Vagina (tissue), 2 donors: ENCODE data around the gene CEBPA. TPM values are rescaled to one million over a fixed set of nuclear protein-coding genes. Genes with fewer than 3 reads are reported as not detected.

Source experiments
- DNase-seq, 2 donors: peaks; one replicate each; pipeline ENCODE4 v3.0.0-alpha.2; 2017; ENCODE audit errors: extremely low spot score in 2 of 2
- H3K27ac ChIP-seq: fragments of 200-600 bp; sonication (generic); one replicate; pipeline ENCODE4 v1.5.1; 2019
- H3K27me3 ChIP-seq: fragments of 200-600 bp; sonication (generic); one replicate; pipeline ENCODE4 v1.5.1; 2019
- H3K36me3 ChIP-seq, 2 donors: fragments of 200-600 bp; sonication (generic); one replicate each; pipeline ENCODE4 v1.5.1; 2017 to 2019
- H3K4me1 ChIP-seq: fragments of 200-600 bp; sonication (generic); one replicate; pipeline ENCODE4 v1.5.1; 2019
- H3K4me3 ChIP-seq, 2 donors: fragments of 200-600 bp; sonication (generic); 1 replicate in 1 of 2; 2 replicates in 1 of 2; pipeline ENCODE4 v1.5.1; 2016 to 2019
- H3K9me3 ChIP-seq: fragments of 200-600 bp; sonication (generic); one replicate; pipeline ENCODE4 v1.5.1; 2019
- CTCF ChIP-seq, 3 experiments: fragments of 450-650 bp in 2 of 3; fragments of 200-600 bp in 1 of 3; sonication (generic) in 1 of 3; IDR thresholded peaks; one replicate each; pipeline ENCODE4 v1.5.1; 2017 to 2019; ENCODE audit warnings: antibody characterized with exemption in 3 of 3, mild to moderate bottlenecking in 2 of 3, moderate library complexity in 2 of 3
- POLR2A ChIP-seq, 2 donors: fragments of 450-650 bp; IDR thresholded peaks; one replicate each; pipeline ENCODE4 v1.6.1; 2017; ENCODE audit warnings: antibody characterized with exemption in 2 of 2, mild to moderate bottlenecking in 2 of 2, moderate library complexity in 2 of 2
- POLR2AphosphoS5 ChIP-seq, 2 donors: sonication (generic); formaldehyde crosslinking; IDR thresholded peaks; one replicate each; pipeline ENCODE4 v1.9.0; 2017; ENCODE audit warnings: antibody characterized with exemption in 2 of 2, mild to moderate bottlenecking in 2 of 2, low read depth in 1 of 2; ENCODE audit not compliant: insufficient read depth in 1 of 2
- intact Hi-C: fragments of 100-400 bp; cut with DNase I; formaldehyde crosslinking; loops from one replicate; pipeline ENCODE4 v1.15.1; 2023
- total RNA-seq: library from RNA; depleted of rRNA; stranded (reverse); fragments of >200 nt; gene quantifications from one replicate; pipeline ENCODE4 v1.2.3, GENCODE V29; 2016

CEBPA gene
- total RNA-seq, 1 donor from 2014 or later: 38.3 TPM

GRCh38 chr19:33279430-33280350 is 22.6 kb downstream of the CEBPA start:
- no peaks in the 10 kb centered on the region for H3K36me3 ChIP-seq
- no peak for TF ChIP-seq POLR2A (IDR thresholded peaks at IDR 0.05)
- TF ChIP-seq POLR2AphosphoS5 (IDR thresholded peaks at IDR 0.05; ENCODE audit: insufficient read depth in 1 of 2, low read depth in 1 of 2): no peak
- no peak for TF ChIP-seq CTCF (IDR thresholded peaks at IDR 0.05)

DNA sequence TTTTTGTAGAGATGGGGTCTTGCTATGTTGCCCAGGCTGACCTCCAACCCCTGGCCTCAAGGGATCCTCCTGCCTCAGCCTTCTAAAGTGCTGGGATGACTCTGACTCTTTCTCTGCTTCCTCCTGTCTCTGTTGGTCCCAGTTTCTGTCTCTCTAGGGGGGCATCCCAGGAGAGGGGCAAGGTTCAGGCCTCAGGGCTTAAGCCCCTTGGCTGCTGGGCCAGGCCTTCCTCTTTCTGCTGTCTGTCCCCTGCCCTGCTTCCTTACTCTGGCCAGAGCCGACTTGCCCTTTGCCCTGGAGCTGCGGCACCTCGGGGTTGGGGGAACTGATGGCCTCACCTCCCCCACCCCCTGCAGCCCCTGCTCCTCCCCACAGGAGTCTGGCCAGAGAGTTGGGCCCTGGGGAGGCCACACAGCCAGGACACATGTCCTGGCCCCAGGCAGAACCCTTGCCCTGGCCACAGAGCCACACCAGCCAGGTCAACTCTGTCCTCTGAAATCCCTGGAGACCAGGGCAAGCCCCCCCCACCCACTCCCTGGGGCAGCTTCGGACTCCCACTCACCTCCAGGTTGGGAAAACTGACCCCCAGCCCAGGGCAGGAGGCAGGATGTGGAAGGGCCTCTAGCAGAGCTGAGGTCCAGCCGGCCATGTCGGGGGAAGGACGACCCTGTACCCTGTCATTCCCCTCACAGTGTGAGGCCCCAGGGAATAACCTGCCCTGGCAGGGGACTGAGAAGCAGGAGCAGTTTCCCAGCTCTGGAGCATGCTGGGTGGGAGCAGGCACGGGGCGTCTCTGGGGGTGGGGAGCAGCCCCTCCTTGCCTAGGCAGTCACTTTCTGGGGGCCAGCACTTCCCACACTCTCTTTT is 23.7 kb downstream of the CEBPA start:
- Histone ChIP-seq H3K4me1 (peaks cover 38% of the 10 kb centered on the region), H3K4me3 (no peak overlapping the region), H3K9me3 (no peaks in the 10 kb centered on the region), H3K27me3 (no peaks in the 10 kb centered on the region), H3K36me3 (no peaks in the 10 kb centered on the region), H3K27ac (no peak overlapping the region)
- intact Hi-C loops: no loop called here
- no peak for TF ChIP-seq POLR2A (IDR thresholded peaks at IDR 0.05)
- TF ChIP-seq POLR2AphosphoS5 (IDR thresholded peaks at IDR 0.05; ENCODE audit: insufficient read depth in 1 of 2, low read depth in 1 of 2): no peak
- no peak for TF ChIP-seq CTCF (IDR thresholded peaks at IDR 0.05)
- DNase-seq: no peak

More at GRCh38 chr19:33279430-33280350, 22.6 kb downstream of the CEBPA start:
- Histone ChIP-seq H3K9me3 (no peaks in the 10 kb centered on the region), H3K4me1 (peaks cover 28% of the 10 kb centered on the region), H3K27me3 (no peaks in the 10 kb centered on the region), H3K27ac (no peak overlapping the region), H3K4me3 (no peak overlapping the region)
- intact Hi-C loops: no loop called here
- DNase-seq: no peak

DNA sequence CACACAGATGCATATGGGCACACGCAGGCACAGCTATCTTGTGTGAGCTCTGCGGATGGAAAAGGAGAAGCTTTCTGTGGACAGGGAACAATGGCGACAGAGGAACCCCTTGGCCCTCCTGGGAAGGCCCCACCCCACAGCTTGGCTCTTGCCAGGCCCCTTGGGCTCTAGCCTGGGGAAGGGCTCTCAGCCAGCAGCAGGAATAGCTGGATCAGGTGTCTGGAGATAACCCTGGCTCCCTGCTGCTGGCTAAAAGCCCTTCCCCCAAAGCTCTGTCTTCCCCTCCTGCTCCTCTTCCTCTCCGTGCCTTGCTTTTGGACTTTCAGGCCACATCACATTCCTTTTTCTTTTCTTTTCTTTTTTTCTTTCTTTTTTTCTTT is 24.3 kb downstream of the CEBPA start:
- intact Hi-C loops: no loop called here
- DNase-seq: no peak
- no peaks in the 10 kb centered on the region for H3K36me3 ChIP-seq
- H3K9me3 ChIP-seq: no peaks in the 10 kb centered on the region
- H3K4me3 ChIP-seq: no peak overlapping the region
- H3K4me1 ChIP-seq: peaks cover 43% of the 10 kb centered on the region
- TF ChIP-seq CTCF (IDR thresholded peaks at IDR 0.05) (no peak), POLR2AphosphoS5 (IDR thresholded peaks at IDR 0.05; ENCODE audit: insufficient read depth in 1 of 2, low read depth in 1 of 2) (no peak), POLR2A (IDR thresholded peaks at IDR 0.05) (no peak)
- no peaks in the 10 kb centered on the region for H3K27me3 ChIP-seq
- no peak overlapping the region for H3K27ac ChIP-seq

- DNase-seq: no peak
- Histone ChIP-seq H3K4me3 (no peak overlapping the region), H3K9me3 (no peaks in the 10 kb centered on the region), H3K27ac (no peak overlapping the region), H3K4me1 (peaks cover 38% of the 10 kb centered on the region), H3K36me3 (no peaks in the 10 kb centered on the region), H3K27me3 (no peaks in the 10 kb centered on the region)
- TF ChIP-seq POLR2A (IDR thresholded peaks at IDR 0.05) (no peak), POLR2AphosphoS5 (IDR thresholded peaks at IDR 0.05; ENCODE audit: insufficient read depth in 1 of 2, low read depth in 1 of 2) (no peak), CTCF (IDR thresholded peaks at IDR 0.05) (no peak)
- intact Hi-C loops: no loop called here
Observed at GRCh38 chr19:33277434-33277833, 24.9 kb downstream of the CEBPA start.
